BLaER1 treated with 17β-estradiol and CSF1 and Interleukin-3, amounts not matched to agents 10 nM and 100 nM (cell line): ENCODE data around the gene CDKN1C.

Experiments
- H3K27ac ChIP-seq, 11 experiments: shearing (Covaris generic); formaldehyde crosslinking; 2 replicates each; pipeline ENCODE4 v1.8.1; 2022
- H3K27me3 ChIP-seq, 11 experiments: shearing (Covaris generic); formaldehyde crosslinking; 2 replicates each; pipeline ENCODE4 v1.8.1; 2022
- H3K36me3 ChIP-seq, 11 experiments: shearing (Covaris generic); formaldehyde crosslinking; 2 replicates each; pipeline ENCODE4 v1.8.1; 2022
- H3K4me1 ChIP-seq, 10 experiments: shearing (Covaris generic); formaldehyde crosslinking; 2 replicates each; pipeline ENCODE4 v1.8.1; 2022
- H3K4me2 ChIP-seq, 11 experiments: shearing (Covaris generic); formaldehyde crosslinking; 2 replicates each; pipeline ENCODE4 v1.8.1; 2022
- H3K4me3 ChIP-seq, 10 experiments: shearing (Covaris generic); formaldehyde crosslinking; 2 replicates each; pipeline ENCODE4 v1.8.1; 2022
- H3K9ac ChIP-seq, 11 experiments: shearing (Covaris generic); formaldehyde crosslinking; 2 replicates each; pipeline ENCODE4 v1.8.1; 2022
- H3K9me3 ChIP-seq, 11 experiments: shearing (Covaris generic); formaldehyde crosslinking; replicated peaks in 1 of 11; 2 replicates each; pipeline ENCODE4 v1.8.1; 2022
- H4K20me1 ChIP-seq, 11 experiments: shearing (Covaris generic); formaldehyde crosslinking; 2 replicates each; pipeline ENCODE4 v1.8.1; 2022
- Cebpa-rat ChIP-seq, 11 experiments: shearing (Covaris generic); IDR thresholded peaks; 2 replicates each; pipeline ENCODE4 v1.8.1; 2022

The CDKN1C gene

DNA sequence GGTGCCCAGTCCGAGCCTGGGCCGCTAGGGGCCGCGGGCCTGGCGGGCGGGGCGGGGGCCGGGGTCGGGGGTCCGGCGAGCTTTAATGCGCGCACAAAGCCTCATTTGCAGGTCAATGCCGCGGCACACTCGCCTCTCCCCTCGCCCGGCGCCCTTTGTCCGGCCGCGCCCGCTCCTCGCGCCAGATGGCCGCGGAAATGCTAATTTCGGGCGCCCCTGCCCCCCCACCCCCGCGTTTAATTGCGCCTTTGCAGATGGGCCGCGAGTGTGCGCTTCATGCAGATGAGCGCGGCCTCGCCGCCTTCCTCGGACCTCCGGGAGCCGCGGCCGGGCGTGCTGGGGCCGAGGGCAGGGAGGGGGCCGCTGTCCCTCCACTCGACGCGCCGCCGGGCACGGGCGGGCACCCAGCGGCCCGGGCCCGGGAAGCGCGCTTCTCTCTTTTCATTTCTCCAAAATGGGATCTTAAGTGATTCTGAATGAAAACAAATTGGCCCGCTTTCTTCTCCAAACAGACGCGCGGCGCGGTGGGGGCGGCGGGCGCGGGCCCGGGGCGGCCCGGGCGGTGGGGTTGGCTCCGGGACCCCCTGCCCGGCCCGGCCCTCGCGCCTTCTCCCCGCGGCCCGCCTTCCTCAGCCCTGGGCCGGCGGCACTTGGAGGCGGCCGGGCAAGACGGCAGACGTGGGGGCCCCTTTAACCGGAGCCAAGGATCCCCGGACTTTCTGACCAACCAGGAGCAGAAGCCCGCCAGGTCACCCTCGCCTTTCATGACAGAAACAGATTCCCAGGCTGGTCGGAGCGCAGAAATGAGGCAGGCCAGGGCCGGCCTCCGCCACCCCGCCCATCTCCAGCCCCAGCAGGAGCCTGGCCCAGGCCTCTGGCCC lies 22.9 kb downstream of the CDKN1C start:
- H3K4me1 ChIP-seq, result peaks cover 0 to 46% (median 31%) of the 10 kb centered on the region in 10 experiments; a peak in 17 of 20 replicates
- H3K9ac ChIP-seq, result no peak overlapping the region
- H3K9me3 ChIP-seq, result no peaks in the 10 kb centered on the region
- 0 out of 22 replicates have a peak, but pooled peaks cover 0 to 5% (median 0%) of the 10 kb centered on the region in 11 experiments for H4K20me1 ChIP-seq
- H3K27me3 ChIP-seq, result peaks cover 0 to 6% (median 0%) of the 10 kb centered on the region in 11 experiments; a peak in 5 of 22 replicates
- H3K4me3 ChIP-seq, result no peak overlapping the region
- H3K36me3 ChIP-seq, result no peaks in the 10 kb centered on the region
- peak overlapping the region in 5 of 11 experiments; percentile 4 to 66 (median 57); a peak in 7 of 22 replicates for H3K4me2 ChIP-seq
- no peak for TF ChIP-seq Cebpa-rat (IDR thresholded peaks at IDR 0.05)
- H3K27ac ChIP-seq, result no peak overlapping the region

DNA sequence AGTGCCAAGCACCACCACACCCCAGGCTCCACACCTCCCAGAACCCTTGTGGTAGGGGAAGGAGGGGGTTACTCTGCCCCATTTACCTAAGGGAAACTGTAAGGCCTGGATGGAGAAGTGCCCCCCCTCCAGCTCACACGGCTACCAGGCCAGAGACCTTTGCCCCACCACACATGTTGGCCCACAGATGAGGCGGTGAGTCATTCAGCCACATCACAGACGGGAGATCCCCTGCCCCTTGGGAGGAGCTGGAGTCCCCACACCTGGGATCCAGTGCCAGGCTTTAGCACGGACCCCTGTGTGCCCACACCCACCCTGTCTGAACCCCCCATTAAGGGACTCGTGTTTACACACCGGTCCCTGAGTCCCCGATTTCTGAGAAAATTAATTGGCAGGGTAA lies 24.9 kb downstream of the CDKN1C start:
- Histone ChIP-seq H3K36me3 (no peaks in the 10 kb centered on the region), H3K4me3 (no peak overlapping the region), H3K27ac (no peak overlapping the region), H3K9ac (no peak overlapping the region), H3K4me2 (peak overlapping the region in 10 of 11 experiments; percentile 30 to 60 (median 52); a peak in 17 of 22 replicates), H3K9me3 (no peaks in the 10 kb centered on the region), H3K4me1 (peaks cover 0 to 44% (median 31%) of the 10 kb centered on the region in 10 experiments; a peak in 17 of 20 replicates), H3K27me3 (no peaks in the 10 kb centered on the region), H4K20me1 (0 out of 22 replicates have a peak, but pooled peaks cover 0 to 5% (median 0%) of the 10 kb centered on the region in 11 experiments)
- no peak for TF ChIP-seq Cebpa-rat (IDR thresholded peaks at IDR 0.05)

DNA sequence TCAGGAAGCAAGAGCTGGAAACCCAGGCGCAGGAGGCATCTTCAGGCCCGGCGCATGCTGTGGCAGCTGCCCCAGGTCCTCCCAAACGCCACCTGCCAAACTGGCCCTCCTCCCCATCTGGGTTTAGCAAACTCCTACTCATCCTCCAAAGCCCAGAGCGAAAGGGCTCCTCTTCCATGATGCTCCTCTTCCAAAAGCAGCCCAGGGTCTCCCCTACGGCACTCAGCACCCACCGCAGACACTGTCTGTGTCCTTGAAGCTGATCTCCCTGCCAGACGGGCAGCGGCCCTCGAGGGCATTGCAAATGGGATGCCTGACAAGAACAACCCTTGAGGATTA lies 25.9 kb downstream of the CDKN1C start:
- TF ChIP-seq Cebpa-rat (IDR thresholded peaks at IDR 0.05), result no peak
- Histone ChIP-seq H3K4me1 (peaks cover 0 to 41% (median 29%) of the 10 kb centered on the region in 10 experiments; a peak in 17 of 20 replicates), H3K4me3 (no peak overlapping the region), H3K36me3 (no peaks in the 10 kb centered on the region), H3K9ac (no peak overlapping the region), H3K4me2 (peak overlapping the region in 6 of 11 experiments; percentile 9 to 60 (median 49); a peak in 3 of 22 replicates), H3K27ac (no peak overlapping the region), H3K9me3 (no peaks in the 10 kb centered on the region), H3K27me3 (no peaks in the 10 kb centered on the region), H4K20me1 (0 out of 22 replicates have a peak, but pooled peaks cover 0 to 5% (median 0%) of the 10 kb centered on the region in 11 experiments)

DNA sequence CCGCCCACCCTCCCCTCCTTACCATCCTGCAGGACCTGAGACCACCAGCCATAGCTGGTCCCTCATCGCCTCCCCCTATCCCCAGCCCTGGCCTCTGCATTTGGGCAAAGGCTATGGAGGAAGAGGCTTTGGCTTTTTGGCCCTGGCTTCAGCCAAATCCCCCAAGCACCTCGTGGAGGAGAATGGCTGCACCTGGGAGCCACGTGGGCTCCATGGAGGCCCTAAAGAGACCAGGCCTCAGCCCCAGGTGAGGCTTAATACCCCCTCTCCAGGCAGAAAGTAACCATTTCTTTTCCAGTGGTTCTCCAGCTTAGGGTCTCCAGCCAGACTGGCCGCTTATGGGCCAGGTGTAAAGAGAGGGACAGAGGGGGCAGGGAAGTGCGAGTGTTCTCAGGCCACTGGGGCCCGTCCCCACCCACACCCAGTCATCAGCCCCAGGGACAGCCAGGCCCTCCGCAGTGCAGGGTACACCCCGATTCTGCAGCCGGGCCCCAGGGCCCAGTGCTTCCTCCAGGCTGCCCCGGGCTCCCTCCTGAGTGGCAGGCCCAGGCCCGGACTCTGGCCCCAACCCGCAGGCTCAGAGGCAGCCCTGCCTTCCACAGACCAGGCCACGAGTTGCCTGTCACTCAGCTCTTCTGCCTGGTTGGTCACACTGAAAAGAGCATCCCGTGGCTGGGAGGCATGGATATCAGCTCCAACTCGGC lies 26.4 kb downstream of the CDKN1C start:
- H3K27me3 ChIP-seq, result no peaks in the 10 kb centered on the region

DNA sequence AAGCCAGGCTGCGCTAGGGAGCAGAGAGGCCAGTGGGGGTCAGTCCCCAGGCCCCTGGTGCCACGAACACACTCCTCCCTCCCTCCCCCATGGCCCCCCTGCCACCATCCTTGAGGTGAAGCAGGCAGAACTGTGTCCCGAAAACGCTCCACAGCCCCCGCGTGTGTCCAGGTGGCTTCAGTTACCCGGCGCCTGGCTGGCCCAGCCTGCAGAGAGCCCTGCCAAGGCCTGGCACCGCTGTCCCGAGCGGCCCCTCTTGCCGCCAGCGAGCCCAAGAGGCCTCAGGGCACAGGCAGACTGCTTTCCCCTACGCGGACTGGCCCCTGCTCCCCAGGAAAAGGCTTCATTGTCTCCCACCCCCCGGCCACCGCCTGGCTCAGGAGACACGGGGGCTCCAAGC lies 27.7 kb downstream of the CDKN1C start:
- no peak overlapping the region for H3K27ac ChIP-seq
- H3K36me3 ChIP-seq, result no peaks in the 10 kb centered on the region
- H3K4me2 ChIP-seq, result no peak overlapping the region
- no peaks in the 10 kb centered on the region for H3K9me3 ChIP-seq
- TF ChIP-seq Cebpa-rat (IDR thresholded peaks at IDR 0.05), result no peak
- H3K27me3 ChIP-seq, result no peaks in the 10 kb centered on the region
- H3K4me1 ChIP-seq, result peaks cover 0 to 24% (median 12%) of the 10 kb centered on the region in 10 experiments; a peak in 17 of 20 replicates
- no peak overlapping the region for H3K4me3 ChIP-seq
- H4K20me1 ChIP-seq, result 0 out of 22 replicates have a peak, but pooled peaks cover 0 to 5% (median 0%) of the 10 kb centered on the region in 11 experiments
- no peak overlapping the region for H3K9ac ChIP-seq

More for the DNA sequence above, 26.4 kb downstream of the CDKN1C start:
- no peak for TF ChIP-seq Cebpa-rat (IDR thresholded peaks at IDR 0.05)
- Histone ChIP-seq H4K20me1 (0 out of 22 replicates have a peak, but pooled peaks cover 0 to 5% (median 0%) of the 10 kb centered on the region in 11 experiments), H3K36me3 (no peaks in the 10 kb centered on the region), H3K9me3 (no peaks in the 10 kb centered on the region), H3K4me3 (no peak overlapping the region), H3K4me1 (peaks cover 0 to 36% (median 23%) of the 10 kb centered on the region in 10 experiments; a peak in 17 of 20 replicates), H3K27ac (no peak overlapping the region), H3K9ac (no peak overlapping the region), H3K4me2 (no peak overlapping the region)

DNA sequence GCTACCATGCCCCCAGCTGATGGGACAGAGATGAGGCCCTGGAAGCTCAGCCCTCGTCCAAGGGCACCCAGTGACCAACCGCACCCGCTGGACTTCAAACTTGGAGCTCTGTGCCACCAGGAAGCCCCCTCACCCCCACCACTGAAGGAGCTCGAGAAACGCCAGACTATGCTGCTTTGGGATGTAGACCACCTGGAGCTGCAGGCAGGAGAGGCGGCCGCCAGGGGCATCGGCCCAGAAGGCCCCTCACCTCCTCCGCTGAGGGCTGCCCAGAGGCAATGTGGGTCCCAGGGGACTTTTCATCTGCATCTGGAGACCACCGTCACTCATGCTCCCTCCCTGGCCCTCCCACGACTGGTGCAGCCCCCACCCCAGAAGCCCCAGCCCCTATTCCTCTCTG lies 28.3 kb downstream of the CDKN1C start:
- Histone ChIP-seq H3K4me2 (no peak overlapping the region; a peak in 1 of 22 replicates), H4K20me1 (0 out of 22 replicates have a peak, but pooled peaks cover 0 to 5% (median 0%) of the 10 kb centered on the region in 11 experiments), H3K9me3 (no peaks in the 10 kb centered on the region), H3K4me1 (peaks cover 0 to 27% (median 14%) of the 10 kb centered on the region in 10 experiments; a peak in 17 of 20 replicates), H3K36me3 (no peaks in the 10 kb centered on the region), H3K4me3 (no peak overlapping the region), H3K9ac (no peak overlapping the region), H3K27me3 (no peaks in the 10 kb centered on the region), H3K27ac (no peak overlapping the region)
- no peak for TF ChIP-seq Cebpa-rat (IDR thresholded peaks at IDR 0.05)

DNA sequence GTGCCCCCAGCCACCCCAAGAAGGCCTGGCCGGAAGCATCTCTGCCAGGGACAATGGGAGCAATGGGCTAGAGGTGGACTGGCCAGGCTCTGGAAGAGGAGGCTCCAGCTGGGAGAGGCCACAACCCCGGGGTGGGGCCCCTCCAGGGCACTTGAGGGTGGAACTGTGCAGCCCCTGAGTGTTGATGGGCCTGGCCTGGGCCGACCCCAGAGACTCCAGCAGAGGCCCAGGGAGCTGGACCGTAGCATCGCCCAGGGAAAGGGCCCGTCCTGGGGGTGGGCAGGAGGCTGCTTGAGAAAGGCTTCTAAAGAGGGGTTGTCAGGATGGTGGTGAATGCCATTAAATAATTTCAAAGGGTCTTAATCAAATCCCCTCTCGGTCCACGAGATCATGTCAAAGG lies 30.4 kb downstream of the CDKN1C start:
- Histone ChIP-seq H3K4me3 (no peak overlapping the region), H3K36me3 (no peaks in the 10 kb centered on the region), H3K27ac (no peak overlapping the region), H3K27me3 (no peaks in the 10 kb centered on the region), H3K4me2 (no peak overlapping the region), H3K9ac (no peak overlapping the region), H3K4me1 (peaks cover 0 to 28% (median 18%) of the 10 kb centered on the region in 10 experiments; a peak in 16 of 20 replicates), H4K20me1 (0 out of 22 replicates have a peak, but pooled peaks cover 0 to 5% (median 0%) of the 10 kb centered on the region in 11 experiments), H3K9me3 (no peaks in the 10 kb centered on the region)
- no peak for TF ChIP-seq Cebpa-rat (IDR thresholded peaks at IDR 0.05)

DNA sequence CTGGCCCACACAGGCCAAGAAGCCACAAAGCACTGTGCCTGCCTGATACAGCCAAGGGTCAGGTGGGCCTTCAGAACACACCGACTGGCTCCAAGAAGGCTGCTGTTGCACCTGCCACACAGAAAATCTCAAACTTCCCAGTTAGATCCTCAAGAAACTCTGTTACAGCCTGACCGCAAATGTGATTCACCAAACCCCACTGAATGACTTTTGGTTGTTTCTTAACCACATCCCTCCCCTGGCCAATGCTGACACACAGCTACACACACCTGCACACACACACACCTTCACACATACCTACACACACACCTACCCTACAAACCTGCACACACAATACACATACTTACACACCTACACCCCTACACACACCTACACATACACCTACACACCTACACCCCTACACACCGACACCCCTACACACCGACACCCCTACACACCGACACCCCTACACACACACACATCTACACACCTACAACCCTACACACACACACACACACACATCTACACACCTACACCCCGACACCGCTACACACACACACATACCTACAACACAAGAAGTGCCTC lies 31.5 kb downstream of the CDKN1C start:
- Histone ChIP-seq H3K4me1 (peaks cover 0 to 28% (median 22%) of the 10 kb centered on the region in 10 experiments; a peak in 16 of 20 replicates), H3K27me3 (no peaks in the 10 kb centered on the region), H3K27ac (no peak overlapping the region), H4K20me1 (0 out of 22 replicates have a peak, but pooled peaks cover 0 to 5% (median 0%) of the 10 kb centered on the region in 11 experiments), H3K4me3 (no peak overlapping the region), H3K9ac (no peak overlapping the region), H3K9me3 (no peaks in the 10 kb centered on the region), H3K36me3 (no peaks in the 10 kb centered on the region), H3K4me2 (no peak overlapping the region)
- no peak for TF ChIP-seq Cebpa-rat (IDR thresholded peaks at IDR 0.05)
